Activated naive CD8-positive, alpha-beta T cell treated with anti-CD3 and anti-CD28 coated beads, Interleukin-2, amount 10 ng/mL, durations not matched to agents 7 days and 5 days (primary cell): ENCODE results near the gene CLSTN2. TPM values are rescaled to one million over a fixed set of nuclear protein-coding genes. Genes with fewer than 3 reads are reported as not detected.

ENCODE experiments used
- ATAC-seq: fragments of 150-1000 bp; cut with Tn5 transposase; one replicate; pipeline ENCODE4 v1.10.0; 2021; ENCODE audit warnings: low read depth, moderate library complexity
- POLR2A ChIA-PET: fragments of 350-600 bp; sonication (Branson Sonifier 250); formaldehyde crosslinking; loops from one replicate; lab custom pipeline; 2021; ENCODE audit warnings: antibody characterized with exemption; lab: Charles Lee
- DNase-seq: peaks from one replicate; pipeline ENCODE4 v3.0.0; 2021
- H3K27ac Mint-ChIP-seq: one replicate; pipeline ENCODE4 v1.8.0; 2022; ENCODE audit warnings: mild to moderate bottlenecking, mixed read lengths
- H3K27me3 Mint-ChIP-seq: one replicate; pipeline ENCODE4 v1.8.0; 2022; ENCODE audit warnings: mild to moderate bottlenecking, moderate library complexity, mixed read lengths
- H3K36me3 Mint-ChIP-seq: one replicate; pipeline ENCODE4 v1.8.0; 2021; ENCODE audit warnings: mild to moderate bottlenecking, mixed read lengths
- H3K4me1 Mint-ChIP-seq: one replicate; pipeline ENCODE4 v1.8.0; 2021; ENCODE audit warnings: mixed read lengths
- H3K4me3 Mint-ChIP-seq: one replicate; pipeline ENCODE4 v1.8.0; 2022; ENCODE audit warnings: mild to moderate bottlenecking, moderate library complexity, mixed read lengths
- H3K9me3 Mint-ChIP-seq: one replicate; pipeline ENCODE4 v1.8.0; 2021; ENCODE audit warnings: mixed read lengths
- total RNA-seq, 2 experiments: library from RNA; stranded (reverse); gene quantifications; one replicate each; pipeline ENCODE4 v1.2.3, GENCODE V29; 2021

Gene CLSTN2
- total RNA-seq, 2 experiments from 2014 or later: not detected

DNA sequence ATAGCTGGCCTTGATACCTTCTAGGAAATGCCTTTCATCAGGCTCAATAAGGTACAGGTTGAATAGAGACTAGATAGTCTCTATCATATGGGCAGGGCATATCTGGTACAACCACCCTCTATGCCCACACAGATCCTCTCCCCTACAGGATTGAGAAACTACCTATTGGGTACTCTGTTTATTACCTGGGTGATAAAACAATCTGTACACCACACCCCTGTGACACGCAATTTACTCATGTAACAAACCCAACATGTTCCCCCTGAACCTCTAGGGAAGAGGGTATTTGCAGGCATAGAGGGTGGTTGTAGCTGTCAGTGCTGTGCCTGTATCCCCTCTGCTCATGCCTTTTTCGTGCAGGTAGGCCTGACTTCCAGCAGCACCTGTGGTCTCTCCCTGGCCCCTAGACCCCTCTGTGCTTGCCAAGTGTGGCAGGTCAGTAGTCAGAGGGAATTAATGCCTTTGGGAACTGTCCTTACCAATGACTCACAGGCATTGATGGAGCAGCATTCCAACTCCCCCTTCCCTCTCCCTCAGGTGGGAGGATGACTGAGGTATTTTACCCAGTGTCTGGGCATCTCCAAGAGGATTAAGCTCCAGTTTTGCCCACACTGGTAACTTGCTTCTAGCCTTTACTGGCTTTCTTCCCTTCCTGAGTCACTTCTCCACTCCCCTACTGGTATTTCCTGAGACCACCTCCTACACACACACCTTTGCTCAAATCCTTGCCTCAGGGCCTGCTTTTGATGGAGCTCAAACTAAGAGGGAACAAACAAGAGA lies 18.3 kb downstream of the CLSTN2 start:
- Mint-ChIP-seq H3K36me3 (no peaks in the 10 kb centered on the region), H3K9me3 (no peaks in the 10 kb centered on the region), H3K27ac (no peak overlapping the region), H3K4me3 (no peak overlapping the region), H3K4me1 (no peaks in the 10 kb centered on the region), H3K27me3 (peaks cover 4% of the 10 kb centered on the region)
- no peak for ATAC-seq
- no peak for DNase-seq
- POLR2A ChIA-PET: no interaction called here

DNA sequence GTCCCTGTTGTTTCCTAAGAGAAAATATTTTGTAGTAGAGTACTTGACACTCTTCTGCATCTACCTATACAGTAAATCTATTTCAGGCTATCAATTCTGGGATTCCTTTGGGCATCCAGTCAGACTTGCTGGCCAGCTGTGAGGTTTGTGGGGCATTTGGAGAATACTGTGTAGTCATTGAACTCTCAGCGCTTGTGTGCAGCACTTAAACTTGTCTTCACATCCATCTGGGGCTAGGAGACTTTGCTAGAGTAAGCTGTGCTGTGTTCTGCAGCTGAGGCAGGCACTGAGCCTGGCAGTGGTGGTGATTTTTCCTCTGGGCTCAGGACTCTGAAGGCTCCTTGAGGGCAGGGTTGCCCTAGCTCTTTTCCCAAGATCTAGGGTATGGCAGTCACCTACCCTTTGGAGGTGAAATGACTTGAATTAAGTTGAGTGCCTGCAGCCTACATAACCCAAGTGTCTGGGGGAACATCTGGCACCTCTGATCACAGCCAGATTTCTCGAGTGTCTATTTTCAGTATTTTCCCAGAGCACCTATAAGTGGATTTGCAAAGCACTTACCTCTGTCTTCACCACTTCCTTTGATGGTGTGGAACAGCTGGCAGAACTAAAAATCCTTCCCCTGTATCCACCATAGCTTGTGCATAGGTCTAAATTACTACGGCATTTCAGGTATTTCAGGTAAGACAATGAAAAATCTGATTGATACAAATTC lies 19.3 kb downstream of the CLSTN2 start:
- H3K9me3 Mint-ChIP-seq: no peaks in the 10 kb centered on the region
- H3K27ac Mint-ChIP-seq: no peak overlapping the region
- H3K27me3 Mint-ChIP-seq: peaks cover 5% of the 10 kb centered on the region
- no peak overlapping the region for H3K4me3 Mint-ChIP-seq
- DNase-seq (no peak), ATAC-seq (no peak)
- POLR2A ChIA-PET: no interaction called here
- H3K4me1 Mint-ChIP-seq: no peaks in the 10 kb centered on the region
- no peaks in the 10 kb centered on the region for H3K36me3 Mint-ChIP-seq

DNA sequence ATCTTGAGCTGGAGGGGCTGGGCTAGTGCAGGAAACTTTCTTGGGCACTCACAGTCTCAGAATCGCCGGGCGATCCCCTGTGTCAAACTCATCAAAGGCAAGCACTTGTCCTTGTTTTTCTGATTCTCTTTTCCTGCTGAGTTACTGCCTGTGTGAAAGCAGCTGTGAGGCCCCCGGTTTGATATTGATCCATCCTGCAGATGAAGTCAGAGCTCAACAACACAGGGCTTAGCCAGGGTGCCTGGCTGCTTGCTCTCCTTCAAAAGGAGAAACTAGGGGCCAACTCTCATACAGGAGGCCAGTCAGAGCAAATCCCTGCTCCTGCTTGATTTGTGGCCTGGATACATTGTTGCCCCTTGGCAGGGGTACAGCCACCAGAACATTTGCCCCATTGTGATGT lies 22.9 kb downstream of the CLSTN2 start:
- Mint-ChIP-seq H3K9me3 (no peaks in the 10 kb centered on the region), H3K27me3 (peaks cover 9% of the 10 kb centered on the region), H3K36me3 (no peaks in the 10 kb centered on the region), H3K4me3 (no peak overlapping the region), H3K27ac (no peak overlapping the region), H3K4me1 (no peaks in the 10 kb centered on the region)
- POLR2A ChIA-PET: no interaction called here
- ATAC-seq: no peak
- DNase-seq: no peak

DNA sequence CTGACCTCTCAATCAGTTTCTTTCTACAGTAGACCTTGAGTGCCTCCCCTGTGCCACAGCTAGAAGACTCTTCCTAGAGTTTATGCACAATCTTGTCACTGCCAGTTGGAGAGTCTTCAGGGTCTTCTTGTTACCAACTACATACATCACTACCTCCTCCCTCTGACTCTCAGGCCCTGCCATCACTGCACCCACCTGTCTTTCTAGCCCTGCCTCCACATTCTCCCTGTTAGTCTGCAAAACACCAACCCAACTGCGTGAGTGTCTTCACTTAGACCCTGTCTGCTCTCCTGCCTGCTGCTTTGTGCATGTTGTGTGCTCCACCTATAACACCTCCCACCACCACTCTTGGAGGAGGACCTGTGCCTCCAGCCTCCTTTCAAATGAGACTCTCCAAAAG lies 34.4 kb downstream of the CLSTN2 start:
- Mint-ChIP-seq H3K36me3 (no peaks in the 10 kb centered on the region), H3K4me3 (no peak overlapping the region), H3K27ac (no peak overlapping the region), H3K27me3 (no peaks in the 10 kb centered on the region), H3K9me3 (no peaks in the 10 kb centered on the region), H3K4me1 (no peaks in the 10 kb centered on the region)
- ATAC-seq (no peak), DNase-seq (no peak)
- POLR2A ChIA-PET: no interaction called here

DNA sequence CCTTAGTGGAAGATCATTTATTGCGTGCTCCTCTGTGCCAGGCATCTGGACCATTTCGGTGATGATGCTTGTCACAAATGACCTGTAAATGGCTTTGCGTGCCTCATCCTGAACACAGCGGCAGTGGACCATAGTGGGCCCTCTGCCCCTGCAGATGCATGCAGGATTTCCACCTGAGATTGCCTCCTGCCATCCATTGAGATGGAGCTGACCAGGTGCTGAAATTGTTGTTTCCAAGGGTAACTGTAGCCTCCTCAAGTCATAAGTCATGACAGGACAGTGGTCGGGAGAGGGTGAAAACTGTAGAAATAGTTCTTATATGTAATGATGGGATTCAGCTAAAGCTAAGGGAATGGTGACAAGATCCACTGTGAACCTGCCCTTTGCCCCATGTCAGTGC lies 35.5 kb downstream of the CLSTN2 start:
- ATAC-seq (no peak), DNase-seq (no peak)
- Mint-ChIP-seq H3K9me3 (no peaks in the 10 kb centered on the region), H3K27ac (no peak overlapping the region), H3K4me1 (no peaks in the 10 kb centered on the region), H3K4me3 (no peak overlapping the region), H3K36me3 (no peaks in the 10 kb centered on the region), H3K27me3 (no peaks in the 10 kb centered on the region)
- POLR2A ChIA-PET: no interaction called here

DNA sequence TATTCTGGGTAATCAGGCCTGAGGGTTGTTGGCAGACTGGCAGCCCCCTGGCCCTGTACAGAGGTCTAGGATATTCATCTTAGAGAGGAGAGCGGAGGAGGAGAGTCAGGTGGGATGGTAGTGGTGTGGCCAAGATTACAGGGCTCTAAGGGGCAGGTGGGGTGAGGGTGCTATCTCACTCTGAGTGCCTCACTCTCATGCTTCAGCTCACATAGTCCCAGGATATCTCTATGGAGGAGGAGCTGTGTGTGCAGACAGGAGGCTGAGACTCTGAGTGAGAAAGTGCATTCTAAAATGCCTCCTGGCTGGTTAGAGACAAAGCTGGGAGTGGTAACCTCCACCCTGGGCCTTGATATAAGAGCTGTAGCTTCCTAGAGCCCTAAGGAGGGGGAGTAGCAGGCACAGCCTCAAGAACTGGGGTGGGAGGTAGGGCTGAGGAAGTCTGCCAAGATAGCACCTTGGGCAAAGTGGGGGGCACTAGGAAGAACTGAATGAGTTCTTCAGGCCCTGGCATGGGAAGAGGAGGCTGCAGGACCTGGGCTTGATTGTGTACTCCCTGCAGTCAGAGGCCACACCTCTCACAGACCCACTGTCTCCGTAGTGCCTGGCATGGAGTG lies 39.9 kb downstream of the CLSTN2 start:
- no peak overlapping the region for H3K27ac Mint-ChIP-seq
- no peak for ATAC-seq
- no peak for DNase-seq
- POLR2A ChIA-PET: no interaction called here
- H3K27me3 Mint-ChIP-seq: no peaks in the 10 kb centered on the region
- H3K4me1 Mint-ChIP-seq: no peaks in the 10 kb centered on the region
- H3K36me3 Mint-ChIP-seq: no peaks in the 10 kb centered on the region
- no peak overlapping the region for H3K4me3 Mint-ChIP-seq
- no peaks in the 10 kb centered on the region for H3K9me3 Mint-ChIP-seq

DNA sequence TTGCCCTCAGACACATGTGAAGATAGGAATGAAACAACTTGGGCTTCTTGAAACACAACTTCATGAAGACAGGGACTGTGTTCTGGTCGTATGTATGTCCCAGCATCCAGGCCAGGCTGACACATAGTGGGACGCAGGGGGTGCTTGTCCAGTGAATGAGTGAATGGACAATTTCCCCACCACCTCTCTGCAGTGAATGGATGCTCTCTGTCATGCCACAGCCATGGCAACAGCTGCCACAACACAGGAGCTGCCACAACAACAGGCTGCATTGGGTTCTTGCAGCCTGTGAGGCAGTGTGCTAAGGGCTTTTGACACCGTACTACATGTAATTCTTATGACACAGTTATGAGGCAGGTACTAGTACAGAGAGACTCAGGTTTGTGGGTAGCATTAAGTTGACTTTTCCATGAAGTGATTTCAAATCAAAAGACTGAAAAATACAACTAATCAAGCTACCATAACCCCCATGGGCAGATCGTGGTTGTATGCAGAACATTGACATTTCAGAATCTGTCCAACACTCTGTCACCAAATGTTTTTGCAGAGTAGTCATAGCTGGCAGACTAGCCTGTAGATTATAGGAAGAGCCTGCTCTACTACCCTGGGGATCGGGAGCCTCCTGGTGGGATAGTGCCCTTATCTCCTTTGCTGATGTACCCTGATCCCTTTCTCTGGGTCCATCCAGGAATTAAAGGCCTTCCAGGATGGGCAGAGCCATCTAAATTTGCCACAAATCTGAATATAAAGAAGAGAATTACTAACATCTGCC lies 40.8 kb downstream of the CLSTN2 start:
- ATAC-seq: no peak
- Mint-ChIP-seq H3K4me3 (no peak overlapping the region), H3K4me1 (no peaks in the 10 kb centered on the region), H3K27me3 (no peaks in the 10 kb centered on the region), H3K36me3 (no peaks in the 10 kb centered on the region), H3K9me3 (no peaks in the 10 kb centered on the region), H3K27ac (no peak overlapping the region)
- POLR2A ChIA-PET: no interaction called here
- no peak for DNase-seq

DNA sequence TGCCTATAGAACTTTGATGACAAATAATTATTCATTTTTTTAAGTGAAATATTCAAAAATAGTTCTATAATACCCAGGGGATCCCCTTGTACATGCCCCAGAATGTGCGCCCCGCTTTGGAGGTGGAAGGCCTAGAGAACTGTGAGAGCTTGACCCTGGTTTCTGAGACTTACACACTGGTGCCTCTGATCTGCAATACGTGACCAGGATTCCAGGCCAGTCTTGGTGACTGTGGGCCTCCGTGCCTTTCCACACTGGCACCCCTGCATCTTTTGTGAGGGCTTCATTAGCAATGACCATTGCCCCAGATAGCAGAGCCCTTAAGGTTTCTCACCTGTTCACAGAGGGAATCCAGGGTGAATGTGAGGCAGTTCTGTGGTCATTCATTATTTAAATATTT lies 44.0 kb downstream of the CLSTN2 start:
- Mint-ChIP-seq H3K4me3 (no peak overlapping the region), H3K27ac (no peak overlapping the region), H3K27me3 (no peaks in the 10 kb centered on the region), H3K36me3 (no peaks in the 10 kb centered on the region), H3K4me1 (no peaks in the 10 kb centered on the region), H3K9me3 (no peaks in the 10 kb centered on the region)
- no peak for DNase-seq
- POLR2A ChIA-PET: no interaction called here
- ATAC-seq: no peak

DNA sequence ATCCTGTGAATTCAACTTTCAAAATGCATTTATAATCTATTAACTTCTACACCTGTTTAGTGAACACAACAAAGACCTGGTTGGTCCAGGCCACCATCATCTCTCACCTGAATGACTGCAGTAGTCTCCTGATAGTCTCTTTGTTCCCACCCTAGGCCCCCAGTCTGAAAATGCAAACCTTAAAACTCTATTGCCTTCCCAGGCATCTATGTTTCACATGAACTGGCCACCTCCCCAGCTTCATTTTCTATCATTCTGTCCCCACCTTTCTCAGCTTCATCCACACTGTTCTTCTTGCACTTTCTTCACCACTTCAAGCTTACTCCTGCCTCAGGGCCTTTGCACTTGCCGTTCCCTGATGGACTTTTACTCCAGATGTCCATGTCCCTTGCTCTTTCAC lies 45.0 kb downstream of the CLSTN2 start:
- H3K27ac Mint-ChIP-seq: no peak overlapping the region
- peaks cover 3% of the 10 kb centered on the region for H3K27me3 Mint-ChIP-seq
- no peak overlapping the region for H3K4me3 Mint-ChIP-seq
- no peaks in the 10 kb centered on the region for H3K4me1 Mint-ChIP-seq
- POLR2A ChIA-PET: no interaction called here
- DNase-seq: no peak
- H3K36me3 Mint-ChIP-seq: no peaks in the 10 kb centered on the region
- ATAC-seq: no peak
- no peaks in the 10 kb centered on the region for H3K9me3 Mint-ChIP-seq

DNA sequence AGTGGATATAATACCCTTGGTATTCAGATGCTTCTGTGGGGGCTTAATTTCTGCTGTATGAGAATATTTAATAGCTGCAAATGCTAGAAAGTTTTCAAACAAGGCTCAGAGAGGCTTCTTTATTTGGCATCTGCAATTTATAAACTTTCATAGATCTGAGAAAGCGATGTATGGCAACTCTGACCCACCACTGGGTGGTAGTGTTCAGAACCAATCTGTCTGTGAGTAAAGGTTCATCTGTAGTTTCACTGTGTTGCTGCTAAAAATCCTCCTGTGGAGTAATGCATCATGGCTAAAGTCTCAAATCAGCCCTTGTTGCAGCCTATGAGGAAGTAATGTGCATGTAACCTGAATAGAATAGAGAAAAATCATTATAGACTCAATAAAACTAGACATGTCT lies 47.4 kb downstream of the CLSTN2 start:
- POLR2A ChIA-PET: no interaction called here
- no peaks in the 10 kb centered on the region for H3K9me3 Mint-ChIP-seq
- H3K4me3 Mint-ChIP-seq: no peak overlapping the region
- no peaks in the 10 kb centered on the region for H3K4me1 Mint-ChIP-seq
- peaks cover 3% of the 10 kb centered on the region for H3K27me3 Mint-ChIP-seq
- DNase-seq: no peak
- no peak overlapping the region for H3K27ac Mint-ChIP-seq
- no peaks in the 10 kb centered on the region for H3K36me3 Mint-ChIP-seq
- no peak for ATAC-seq

DNA sequence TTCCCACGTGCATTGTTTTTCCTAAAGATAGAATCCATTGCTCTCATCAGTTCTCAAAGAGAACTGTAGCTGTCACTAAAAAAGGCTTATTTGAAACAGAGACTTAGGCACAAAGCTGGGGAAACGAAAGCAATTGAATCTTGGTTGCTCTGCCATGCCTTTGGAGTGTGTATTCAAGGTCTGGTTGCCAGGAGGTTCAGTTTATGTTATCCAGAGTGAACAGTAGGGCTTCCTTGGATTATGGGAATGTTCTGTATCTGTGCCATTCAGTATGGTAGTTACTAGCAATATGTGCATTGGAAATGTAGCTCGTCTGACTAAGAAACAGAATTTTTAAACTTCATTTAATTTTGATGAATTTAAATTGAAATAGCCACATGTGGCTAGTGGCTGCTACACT lies 50.6 kb downstream of the CLSTN2 start:
- POLR2A ChIA-PET: no interaction called here
- Mint-ChIP-seq H3K27me3 (peaks cover 3% of the 10 kb centered on the region), H3K9me3 (no peaks in the 10 kb centered on the region), H3K4me1 (no peaks in the 10 kb centered on the region), H3K36me3 (no peaks in the 10 kb centered on the region), H3K27ac (no peak overlapping the region), H3K4me3 (no peak overlapping the region)
- ATAC-seq: no peak
- no peak for DNase-seq

DNA sequence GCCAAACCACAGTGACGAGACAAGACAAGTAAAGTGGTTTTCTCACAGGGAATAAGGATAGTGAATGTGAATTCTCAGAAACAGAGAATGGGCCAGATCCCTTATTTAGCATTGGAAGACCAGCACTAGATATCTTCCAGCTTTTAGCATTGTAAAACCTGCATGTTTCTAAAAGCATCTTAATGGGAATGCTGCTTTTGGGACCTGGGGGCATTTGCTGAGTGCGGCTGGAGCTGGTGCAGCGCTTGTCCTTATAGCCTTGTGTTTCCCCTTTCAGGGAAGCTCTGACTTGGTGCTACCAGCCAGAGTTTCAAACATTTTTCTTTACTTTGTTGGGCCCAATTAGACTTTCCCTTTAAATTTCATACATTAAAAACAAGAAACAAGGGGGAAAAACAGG lies 52.9 kb downstream of the CLSTN2 start:
- POLR2A ChIA-PET: no interaction called here

DNA sequence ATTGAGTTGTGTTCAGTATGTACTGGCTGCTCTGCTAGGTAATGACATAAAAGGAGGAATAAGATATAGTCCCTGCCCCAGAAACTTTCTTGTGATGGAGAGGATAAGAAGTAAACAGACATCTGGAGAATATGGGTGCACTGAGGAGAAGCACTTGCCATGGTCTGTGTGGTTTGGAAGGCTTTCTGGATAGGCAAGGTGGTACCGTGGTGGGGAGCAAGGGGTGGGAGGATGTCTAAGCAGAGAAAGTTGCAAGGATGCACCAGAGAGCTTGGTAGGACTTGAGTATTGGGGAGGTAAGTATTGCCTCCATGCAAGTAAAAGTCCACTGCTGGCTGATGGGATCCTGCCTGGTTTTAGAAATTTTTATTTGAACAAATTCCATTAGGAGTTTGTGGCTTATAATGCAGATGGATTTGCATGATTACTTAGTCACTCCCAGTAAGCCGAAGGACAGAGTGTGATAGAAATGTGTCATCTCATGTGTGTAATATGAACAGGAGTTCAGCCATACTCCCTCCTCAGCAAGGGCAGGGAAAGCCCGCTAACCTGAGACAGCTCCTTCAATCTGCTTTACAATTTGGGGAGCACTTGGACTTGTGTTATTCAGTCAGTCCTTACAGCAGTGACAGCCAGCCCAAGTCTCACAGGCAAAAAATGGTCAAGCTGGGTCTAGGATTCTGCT lies 53.6 kb downstream of the CLSTN2 start:
- H3K9me3 Mint-ChIP-seq: no peaks in the 10 kb centered on the region
- ATAC-seq: no peak
- POLR2A ChIA-PET: no interaction called here

More for the DNA sequence above, 52.9 kb downstream of the CLSTN2 start:
- H3K36me3 Mint-ChIP-seq: no peaks in the 10 kb centered on the region
- H3K9me3 Mint-ChIP-seq: no peaks in the 10 kb centered on the region
- no peaks in the 10 kb centered on the region for H3K4me1 Mint-ChIP-seq
- peaks cover 3% of the 10 kb centered on the region for H3K27me3 Mint-ChIP-seq
- ATAC-seq (no peak), DNase-seq (no peak)
- no peak overlapping the region for H3K4me3 Mint-ChIP-seq
- H3K27ac Mint-ChIP-seq: no peak overlapping the region

More for the DNA sequence above, 53.6 kb downstream of the CLSTN2 start:
- Mint-ChIP-seq H3K4me3 (no peak overlapping the region), H3K27me3 (peaks cover 7% of the 10 kb centered on the region), H3K36me3 (no peaks in the 10 kb centered on the region), H3K4me1 (no peaks in the 10 kb centered on the region), H3K27ac (no peak overlapping the region)
- no peak for DNase-seq
